ENCODE data around the gene C1QTNF2.

C1QTNF2 gene

GRCh38 chr5:160375166-160375565, 4.7 kb upstream of the C1QTNF2 start:
- DNase-seq (ENCODE audit: low read depth in 1 of 2, low spot score in 1 of 2), result no peak
- no peak for TF ChIP-seq POLR2AphosphoS5 (IDR thresholded peaks at IDR 0.05; ENCODE audit: low read depth)
- TF ChIP-seq GABPA (IDR thresholded peaks at IDR 0.05; ENCODE audit: low read depth), result no peak
- TF ChIP-seq REST (IDR thresholded peaks at IDR 0.05; ENCODE audit: insufficient replicate concordance, low read depth), result no peak
- TF ChIP-seq CTCF (IDR thresholded peaks at IDR 0.05; ENCODE audit: insufficient read depth, low read length), result no peak
- TF ChIP-seq SPI1 (IDR thresholded peaks at IDR 0.05; ENCODE audit: borderline replicate concordance, low read depth), result no peak
- no peak overlapping the region for H3K4me3 ChIP-seq (replicated peaks; ENCODE audit: insufficient read depth, low read length)
- H3K27ac ChIP-seq (replicated peaks), result no peak overlapping the region
- H3K27me3 ChIP-seq (ENCODE audit: insufficient read depth, poor library complexity, severe bottlenecking), result peaks cover 36% of the 10 kb centered on the region

GRCh38 chr5:160371294-160371693, 868 bp upstream of the C1QTNF2 start:
- Histone ChIP-seq H3K27me3 (ENCODE audit: insufficient read depth, poor library complexity, severe bottlenecking) (peaks cover 42% of the 10 kb centered on the region), H3K27ac (replicated peaks) (no peak overlapping the region), H3K4me3 (replicated peaks; ENCODE audit: insufficient read depth, low read length) (no peak overlapping the region)
- TF ChIP-seq REST (IDR thresholded peaks at IDR 0.05; ENCODE audit: insufficient replicate concordance, low read depth) (no peak), SPI1 (IDR thresholded peaks at IDR 0.05; ENCODE audit: borderline replicate concordance, low read depth) (no peak), POLR2AphosphoS5 (IDR thresholded peaks at IDR 0.05; ENCODE audit: low read depth) (no peak), CTCF (IDR thresholded peaks at IDR 0.05; ENCODE audit: insufficient read depth, low read length) (no peak), GABPA (IDR thresholded peaks at IDR 0.05; ENCODE audit: low read depth) (no peak)
- no peak for DNase-seq (ENCODE audit: low read depth in 1 of 2, low spot score in 1 of 2)

- Histone ChIP-seq H3K4me3 (replicated peaks; ENCODE audit: insufficient read depth, low read length) (no peak overlapping the region; the same call in 1 of the 2 replicates), H3K27me3 (ENCODE audit: insufficient read depth, poor library complexity, severe bottlenecking) (peaks cover 36% of the 10 kb centered on the region), H3K27ac (replicated peaks) (no peak overlapping the region)
- TF ChIP-seq CTCF (IDR thresholded peaks at IDR 0.05; ENCODE audit: insufficient read depth, low read length) (no peak), SPI1 (IDR thresholded peaks at IDR 0.05; ENCODE audit: borderline replicate concordance, low read depth) (no peak), GABPA (IDR thresholded peaks at IDR 0.05; ENCODE audit: low read depth) (no peak), POLR2AphosphoS5 (IDR thresholded peaks at IDR 0.05; ENCODE audit: low read depth) (no peak), REST (IDR thresholded peaks at IDR 0.05; ENCODE audit: insufficient replicate concordance, low read depth) (no peak)
- no peak for DNase-seq (ENCODE audit: low read depth in 1 of 2, low spot score in 1 of 2)
These were observed 248 bp upstream of the C1QTNF2 start for GRCh38 chr5:160370713-160371034.
